H9 (cell line): ENCODE results near the gene KCNS3. TPM values are rescaled to one million over a fixed set of nuclear protein-coding genes. Genes with fewer than 3 reads are reported as not detected.

Experiments used
- DNase-seq: peaks from one replicate; pipeline ENCODE4 v3.0.0-alpha.2; 2017
- H2AFZ ChIP-seq: one replicate; pipeline ENCODE4 v1.6.1; 2013; ENCODE audit warnings: mild to moderate bottlenecking, low read length, control low read depth, moderate library complexity
- H2AK5ac ChIP-seq: 2 replicates; pipeline ENCODE4 v1.6.1; 2013; ENCODE audit warnings: low read length, control low read depth, mixed read lengths; ENCODE audit not compliant: insufficient read length
- H2BK120ac ChIP-seq: one replicate; pipeline ENCODE4 v1.6.1; 2013; ENCODE audit warnings: low read depth, mild to moderate bottlenecking, low read length, control low read depth, inconsistent platforms; ENCODE audit not compliant: poor library complexity, severe bottlenecking
- H2BK12ac ChIP-seq: 2 replicates; pipeline ENCODE4 v1.6.1; 2013; ENCODE audit warnings: low read length, control low read depth, mixed read lengths, low read depth; ENCODE audit not compliant: insufficient read length
- H2BK15ac ChIP-seq: 2 replicates; pipeline ENCODE4 v1.6.1; 2013; ENCODE audit warnings: low read depth, low read length, control low read depth
- H2BK20ac ChIP-seq: one replicate; pipeline ENCODE4 v1.6.1; 2013; ENCODE audit warnings: low read depth, mild to moderate bottlenecking, low read length, control low read depth, inconsistent platforms; ENCODE audit not compliant: poor library complexity, severe bottlenecking
- H2BK5ac ChIP-seq: 2 replicates; pipeline ENCODE4 v1.6.1; 2013; ENCODE audit warnings: low read length, control low read depth, mixed read lengths; ENCODE audit not compliant: insufficient read length
- H3K14ac ChIP-seq: 2 replicates; pipeline ENCODE4 v1.6.1; 2013; ENCODE audit warnings: low read length, control low read depth; ENCODE audit not compliant: insufficient read depth
- H3K18ac ChIP-seq: 2 replicates; pipeline ENCODE4 v1.6.1; 2013; ENCODE audit warnings: low read depth, mild to moderate bottlenecking, mixed read lengths, low read length, control low read depth; ENCODE audit not compliant: insufficient read length
- H3K23ac ChIP-seq: 2 replicates; pipeline ENCODE4 v1.6.1; 2013; ENCODE audit warnings: low read length, control low read depth, mixed read lengths, low read depth; ENCODE audit not compliant: insufficient read length
- H3K23me2 ChIP-seq: 2 replicates; pipeline ENCODE4 v1.6.1; 2013; ENCODE audit warnings: low read depth, mild to moderate bottlenecking, mixed read lengths, low read length, control low read depth; ENCODE audit not compliant: insufficient read length, poor library complexity, severe bottlenecking
- H3K27ac ChIP-seq: 2 replicates; pipeline ENCODE4 v1.5.1; 2013; ENCODE audit warnings: low read length, control low read depth, mixed read lengths, low read depth; ENCODE audit not compliant: insufficient read length
- H3K27me3 ChIP-seq: 2 replicates; pipeline ENCODE4 v1.6.1; 2013; ENCODE audit warnings: low read length, control low read depth, inconsistent platforms; ENCODE audit not compliant: insufficient read depth
- H3K4ac ChIP-seq: 2 replicates; pipeline ENCODE4 v1.6.1; 2013; ENCODE audit warnings: low read depth, mild to moderate bottlenecking, control low read depth, inconsistent platforms, low read length, moderate library complexity
- H3K4me1 ChIP-seq: 2 replicates; pipeline ENCODE4 v1.6.1; 2013; ENCODE audit warnings: low read length, control low read depth, inconsistent platforms; ENCODE audit not compliant: insufficient read depth
- H3K4me2 ChIP-seq: 2 replicates; pipeline ENCODE4 v1.6.1; 2013; ENCODE audit warnings: low read length, control low read depth, mixed read lengths; ENCODE audit not compliant: insufficient read length, insufficient read depth
- H3K56ac ChIP-seq: 2 replicates; pipeline ENCODE4 v1.6.1; 2013; ENCODE audit warnings: low read depth, mild to moderate bottlenecking, mixed read lengths, low read length, control low read depth; ENCODE audit not compliant: insufficient read length
- H3K79me1 ChIP-seq: 2 replicates; pipeline ENCODE4 v1.6.1; 2013; ENCODE audit warnings: low read depth, mild to moderate bottlenecking, moderate library complexity, low read length, control low read depth, inconsistent platforms; ENCODE audit not compliant: insufficient read depth, poor library complexity, severe bottlenecking
- H3K79me2 ChIP-seq: 2 replicates; pipeline ENCODE4 v1.6.1; 2013; ENCODE audit warnings: low read length, control low read depth, inconsistent platforms; ENCODE audit not compliant: insufficient read depth
- H3K9ac ChIP-seq: 2 replicates; pipeline ENCODE4 v1.6.1; 2013; ENCODE audit warnings: low read length, control low read depth, mixed read lengths; ENCODE audit not compliant: insufficient read length; ENCODE audit errors: extremely low read depth
- H3K9me3 ChIP-seq: one replicate; pipeline ENCODE4 v1.6.1; 2013; ENCODE audit warnings: low read depth, low read length, inconsistent platforms; ENCODE audit not compliant: control insufficient read depth
- H3T11ph ChIP-seq: one replicate; pipeline ENCODE4 v1.6.1; 2013; ENCODE audit warnings: mild to moderate bottlenecking, low read length, control low read depth, inconsistent platforms
- H4K20me1 ChIP-seq: one replicate; pipeline ENCODE4 v1.6.1; 2013; ENCODE audit not compliant: control insufficient read depth, insufficient read length, insufficient read depth
- H4K5ac ChIP-seq: 2 replicates; pipeline ENCODE4 v1.6.1; 2013; ENCODE audit warnings: low read depth, mild to moderate bottlenecking, mixed read lengths, low read length, control low read depth; ENCODE audit not compliant: insufficient read length
- H4K8ac ChIP-seq: replicated peaks from 2 replicates; pipeline ENCODE4 v1.6.1; 2013; ENCODE audit warnings: low read length, control low read depth, mixed read lengths, low read depth; ENCODE audit not compliant: insufficient read length
- H4K91ac ChIP-seq: 2 replicates; pipeline ENCODE4 v1.6.1; 2013; ENCODE audit warnings: low read depth, mild to moderate bottlenecking, moderate library complexity, mixed read lengths, low read length, control low read depth; ENCODE audit not compliant: insufficient read length
- H3K27ac Mint-ChIP-seq, 3 experiments: 2 replicates in 2 of 3; 3 replicates in 1 of 3; pipeline ENCODE4 v1.8.0; 2020 to 2021; ENCODE audit warnings: mixed read lengths in 3 of 3, mild to moderate bottlenecking in 1 of 3, moderate library complexity in 1 of 3
- H3K27me3 Mint-ChIP-seq: 2 replicates; pipeline ENCODE4 v1.8.0; 2021; ENCODE audit warnings: low read depth, mild to moderate bottlenecking, moderate library complexity, mixed read lengths
- H3K36me3 Mint-ChIP-seq, 3 experiments: 2 replicates in 2 of 3; 3 replicates in 1 of 3; pipeline ENCODE4 v1.8.0; 2020 to 2021; ENCODE audit warnings: low read depth in 3 of 3, mixed read lengths in 3 of 3; ENCODE audit not compliant: insufficient read depth in 1 of 3
- H3K4me1 Mint-ChIP-seq, 2 experiments: 2 replicates each; pipeline ENCODE4 v1.8.0; 2020; ENCODE audit warnings: mixed read lengths in 2 of 2
- H3K4me3 Mint-ChIP-seq, 2 experiments: 2 replicates in 1 of 2; 3 replicates in 1 of 2; pipeline ENCODE4 v1.8.0; 2020 to 2021; ENCODE audit warnings: mild to moderate bottlenecking in 2 of 2, mixed read lengths in 2 of 2, moderate library complexity in 1 of 2
- H3K9me3 Mint-ChIP-seq, 2 experiments: 2 replicates in 1 of 2; 3 replicates in 1 of 2; pipeline ENCODE4 v1.8.0; 2020; ENCODE audit warnings: mild to moderate bottlenecking in 2 of 2, mixed read lengths in 2 of 2, moderate library complexity in 1 of 2
- WGBS: extraction: QIAGEN DNeasy Blood & Tissue Kit; methylation state at CpG from one replicate; pipeline ENCODE4 v1.1.7; 2013; ENCODE audit warnings: missing lambda C conversion rate, low lambda C conversion rate, mixed read lengths; ENCODE audit not compliant: insufficient read length; ENCODE audit errors: extremely low coverage; 5-methylcytosine and 5-hydroxymethylcytosine counted together
- total RNA-seq: library from RNA; stranded (reverse); gene quantifications from 2 replicates; pipeline ENCODE4 v1.2.1, GENCODE V29; 2021
- TF ChIP-seq, protein P1 (sequence below): fragments of 200-600 bp; sonication (generic); conservative IDR thresholded peaks from 3 replicates; pipeline ENCODE4 v1.8.0; 2021; ENCODE audit warnings: antibody characterized with exemption, mild to moderate bottlenecking

KCNS3 gene
- total RNA-seq, 1 experiment from 2014 or later = 8.0 TPM

DNA sequence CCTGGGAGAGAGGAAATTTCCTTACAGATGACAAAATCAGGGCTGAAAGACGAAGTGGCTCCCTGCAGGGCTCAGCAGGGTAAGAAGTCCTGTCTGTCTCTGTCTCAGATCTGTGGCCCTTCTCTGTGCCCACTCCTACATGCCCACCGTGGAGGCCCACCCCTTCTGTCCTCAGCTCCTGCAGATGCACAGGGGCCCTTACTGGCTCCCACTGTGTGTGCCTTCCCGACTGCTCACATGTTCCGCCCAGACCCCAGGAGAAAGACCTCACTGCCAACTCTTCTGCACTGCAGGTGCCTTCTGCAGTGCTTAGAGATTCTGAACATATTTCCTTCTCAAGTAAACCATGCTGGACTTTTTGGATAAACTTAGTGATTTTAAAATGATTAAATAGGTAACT lies 1.9 kb upstream of the KCNS3 start:
- Histone ChIP-seq H3K27ac (no peak overlapping the region), H3K56ac (no peak overlapping the region), H3K79me2 (peaks cover 3% of the 10 kb centered on the region; the same call in 1 of the 2 replicates), H3K4ac (no peak overlapping the region), H3K4me2 (no peak overlapping the region), H3T11ph (no peak overlapping the region), H3K14ac (no peak overlapping the region), H2AFZ (no peak overlapping the region), H3K4me1 (no peaks in the 10 kb centered on the region), H4K91ac (no peak overlapping the region), H2BK15ac (no peak overlapping the region), H3K9ac (no peak overlapping the region), H3K18ac (no peak overlapping the region), H3K23me2 (peaks cover 12% of the 10 kb centered on the region), H2BK120ac (no peak overlapping the region), H2BK20ac (no peak overlapping the region), H3K27me3 (peaks cover 9% of the 10 kb centered on the region; the same call in 1 of the 2 replicates), H2AK5ac (no peak overlapping the region), H3K79me1 (no peaks in the 10 kb centered on the region), H3K9me3 (no peaks in the 10 kb centered on the region), H2BK5ac (no peak overlapping the region), H3K23ac (no peak overlapping the region), H4K8ac (no peak overlapping the region), H4K5ac (no peak overlapping the region), H4K20me1 (no peaks in the 10 kb centered on the region), H2BK12ac (no peak overlapping the region)
- no CpG with 5 or more reads among the region's 4 CpGs for WGBS
- H3K4me1 Mint-ChIP-seq = peaks cover 14 to 17% of the 10 kb centered on the region in 2 experiments
- H3K4me3 Mint-ChIP-seq = no peak overlapping the region; a peak in 1 of 5 replicates
- H3K27me3 Mint-ChIP-seq = peaks cover 54% of the 10 kb centered on the region
- no peak for DNase-seq
- no peaks in the 10 kb centered on the region for H3K9me3 Mint-ChIP-seq
- TF ChIP-seq, protein P1, sequence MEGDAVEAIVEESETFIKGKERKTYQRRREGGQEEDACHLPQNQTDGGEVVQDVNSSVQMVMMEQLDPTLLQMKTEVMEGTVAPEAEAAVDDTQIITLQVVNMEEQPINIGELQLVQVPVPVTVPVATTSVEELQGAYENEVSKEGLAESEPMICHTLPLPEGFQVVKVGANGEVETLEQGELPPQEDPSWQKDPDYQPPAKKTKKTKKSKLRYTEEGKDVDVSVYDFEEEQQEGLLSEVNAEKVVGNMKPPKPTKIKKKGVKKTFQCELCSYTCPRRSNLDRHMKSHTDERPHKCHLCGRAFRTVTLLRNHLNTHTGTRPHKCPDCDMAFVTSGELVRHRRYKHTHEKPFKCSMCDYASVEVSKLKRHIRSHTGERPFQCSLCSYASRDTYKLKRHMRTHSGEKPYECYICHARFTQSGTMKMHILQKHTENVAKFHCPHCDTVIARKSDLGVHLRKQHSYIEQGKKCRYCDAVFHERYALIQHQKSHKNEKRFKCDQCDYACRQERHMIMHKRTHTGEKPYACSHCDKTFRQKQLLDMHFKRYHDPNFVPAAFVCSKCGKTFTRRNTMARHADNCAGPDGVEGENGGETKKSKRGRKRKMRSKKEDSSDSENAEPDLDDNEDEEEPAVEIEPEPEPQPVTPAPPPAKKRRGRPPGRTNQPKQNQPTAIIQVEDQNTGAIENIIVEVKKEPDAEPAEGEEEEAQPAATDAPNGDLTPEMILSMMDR = no peak
- H3K36me3 Mint-ChIP-seq = no peaks in the 10 kb centered on the region; a peak in 1 of 7 replicates
- no peak overlapping the region for H3K27ac Mint-ChIP-seq
